HG02588 (cell line): ENCODE measurements around the gene PURA.
"Not testable (repeated sequence)": the region's sequence is repeated elsewhere in the genome, so short reads cannot be mapped to it uniquely, and the experiment has no call there.

Experiments used
- ATAC-seq: cut with Tn5 transposase; IDR thresholded peaks from one replicate; pipeline ENCODE4 v1.9.1; 2021; ENCODE audit warnings: mild to moderate bottlenecking, moderate library complexity; ENCODE audit not compliant: unreplicated experiment

PURA gene

GRCh38 chr5:140134277-140134935 is 20.5 kb downstream of the PURA start:
- ATAC-seq: no peak

DNA sequence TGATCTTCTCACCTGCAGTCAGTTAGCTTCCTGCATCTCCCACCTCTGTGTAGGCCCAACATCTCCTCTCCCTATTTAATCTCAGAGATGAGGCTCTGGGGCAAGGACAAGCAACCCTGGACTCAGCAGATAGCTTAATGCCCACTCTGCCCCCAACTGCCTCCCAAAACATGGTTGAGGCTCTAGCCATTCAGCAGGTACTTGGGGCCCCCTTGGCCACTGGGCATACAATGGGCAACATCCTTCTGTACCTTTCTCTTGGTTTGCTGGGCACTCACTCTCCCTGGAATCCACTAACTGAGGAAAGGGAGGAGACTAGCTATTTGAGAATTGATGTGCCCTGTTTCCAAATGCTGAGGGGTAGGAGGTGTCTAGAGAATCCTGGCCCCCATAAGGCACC is 21.2 kb downstream of the PURA start:
- ATAC-seq: no peak

DNA sequence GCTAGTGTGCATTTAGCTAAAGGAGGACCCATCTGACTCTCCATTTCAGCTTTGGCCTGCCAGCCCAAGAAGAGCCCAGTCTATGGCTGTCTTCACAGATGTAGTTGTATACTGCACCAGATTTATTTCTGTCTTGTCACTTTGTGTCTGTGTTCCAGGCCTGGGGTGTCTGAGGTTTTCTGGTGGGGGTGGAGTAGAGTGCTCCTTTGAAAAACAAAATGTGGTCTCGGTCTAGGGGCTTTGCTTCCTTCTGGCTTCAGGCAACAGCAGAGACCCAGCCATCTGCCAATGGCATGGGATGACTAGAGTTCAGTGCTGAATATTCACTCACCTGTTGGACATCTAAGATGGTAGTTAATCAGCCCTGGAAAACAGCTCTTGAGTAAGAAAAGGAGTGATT is 22.7 kb downstream of the PURA start:
- ATAC-seq: no peak

DNA sequence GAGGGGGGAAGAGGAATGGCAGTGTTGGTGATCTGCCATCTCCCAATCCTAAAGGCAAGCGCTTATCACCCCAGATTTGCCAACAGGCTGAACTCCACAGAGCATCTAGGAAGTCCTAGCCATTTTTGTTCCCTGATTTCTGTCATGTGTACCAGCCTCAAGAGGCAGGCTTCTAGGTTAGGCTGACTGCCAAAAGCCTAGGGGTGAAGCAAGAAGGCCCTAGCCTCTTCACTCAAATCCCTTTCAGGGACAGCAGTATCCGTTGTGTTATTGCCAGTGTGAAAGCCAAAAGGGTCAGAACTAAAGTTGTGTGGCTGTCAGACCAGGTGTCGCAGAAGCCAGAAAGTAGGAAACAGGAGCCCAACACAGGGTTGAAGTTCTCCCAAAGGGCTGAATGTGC is 26.5 kb downstream of the PURA start:
- ATAC-seq: no peak

DNA sequence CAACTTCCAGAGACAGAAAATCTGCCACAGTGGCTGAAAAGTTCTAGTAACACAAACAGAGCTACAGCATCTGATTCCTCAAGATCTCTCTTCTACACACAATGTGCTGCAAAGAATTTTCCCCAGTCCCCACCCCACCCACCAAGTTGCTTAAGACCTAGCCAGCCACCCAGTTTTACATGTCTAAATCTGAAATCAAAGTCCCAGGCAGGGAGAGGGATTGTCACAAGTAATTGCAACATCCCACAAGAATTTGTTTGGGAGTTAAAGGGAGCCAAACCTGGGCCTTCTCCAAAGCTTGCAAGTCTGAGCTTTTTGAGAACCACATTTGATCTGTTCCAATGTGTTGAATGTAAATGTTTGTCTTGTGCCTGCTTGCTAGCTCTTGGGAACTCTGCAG is 27.3 kb downstream of the PURA start:
- ATAC-seq: no peak

DNA sequence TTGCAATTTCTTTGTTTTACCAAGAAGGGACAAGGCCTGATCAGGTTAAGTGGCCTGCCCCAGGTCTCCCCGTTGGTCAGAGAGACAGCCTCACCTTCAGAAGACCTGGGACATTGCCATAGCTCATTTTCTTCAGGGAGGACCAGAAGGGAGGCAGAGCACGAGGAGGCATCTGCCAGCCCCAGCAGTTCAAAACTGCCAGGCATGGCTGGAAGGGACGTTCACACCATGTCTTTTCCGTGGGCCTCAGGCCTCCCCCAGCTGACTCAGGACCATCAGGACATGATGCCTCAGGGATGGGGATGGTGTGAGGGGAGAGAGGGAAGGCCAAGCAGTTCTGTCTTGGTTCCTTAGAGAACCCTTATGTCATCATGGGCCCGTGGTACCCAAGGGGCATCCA is 28.3 kb downstream of the PURA start:
- ATAC-seq: no peak

DNA sequence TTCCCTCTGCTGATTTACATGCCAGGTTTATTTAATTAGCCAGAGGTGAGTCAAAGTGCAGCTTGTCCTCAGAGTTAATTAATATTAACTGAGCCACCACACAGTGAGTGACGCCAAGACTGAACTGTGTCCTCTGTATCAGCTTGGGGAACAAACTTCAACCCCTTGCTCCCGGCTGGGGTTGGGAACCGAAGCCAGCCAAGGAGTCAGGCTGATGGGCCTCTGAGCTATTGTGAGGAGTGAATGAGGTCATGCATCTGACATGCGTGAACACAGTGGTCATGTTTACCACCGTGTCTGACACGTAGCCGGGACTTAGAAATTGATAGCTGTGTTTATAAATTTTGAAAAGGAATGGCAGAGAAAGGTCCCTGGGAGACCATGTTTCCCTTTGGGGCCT is 28.9 kb downstream of the PURA start:
- no peak for ATAC-seq

GRCh38 chr5:140143521-140144258 is 29.8 kb downstream of the PURA start:
- ATAC-seq: no peak

GRCh38 chr5:140145256-140145655 is 31.3 kb downstream of the PURA start:
- no peak for ATAC-seq

DNA sequence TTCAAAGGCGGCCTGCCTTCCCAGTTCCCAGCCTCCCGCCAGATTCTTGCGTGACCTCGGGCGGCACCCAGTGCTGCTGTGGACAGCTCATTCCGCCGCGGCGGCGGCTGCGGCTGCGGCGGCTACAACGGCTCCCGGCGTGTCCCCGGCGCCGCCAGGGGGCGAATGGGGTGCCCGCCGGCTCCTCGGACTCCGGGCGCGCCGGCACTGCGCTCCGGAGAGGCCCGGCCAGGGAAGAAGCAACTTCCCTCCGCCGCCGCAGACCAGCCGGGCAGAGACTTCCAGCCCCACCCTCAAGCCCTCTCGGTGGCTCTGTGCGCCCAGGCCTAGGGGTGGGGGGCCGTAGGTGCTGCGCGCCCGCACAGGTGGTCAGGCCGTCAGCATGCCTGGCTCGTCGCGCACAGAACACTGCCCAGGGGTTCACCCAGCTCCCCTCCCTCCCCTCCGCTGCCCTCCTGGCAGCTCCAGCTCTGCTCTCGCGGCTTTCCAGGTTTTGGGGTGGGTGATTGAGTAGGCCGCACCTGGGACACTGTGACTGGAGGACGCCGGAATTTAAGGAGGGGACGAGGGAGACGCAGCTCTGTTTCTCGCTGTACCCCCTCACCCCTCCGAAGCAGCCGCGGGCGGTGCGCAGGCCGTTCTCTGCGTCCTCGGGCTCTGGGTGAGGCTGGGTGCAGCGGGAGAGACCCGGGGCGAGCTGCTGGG is 32.1 kb downstream of the PURA start:
- peak; percentile 54 for ATAC-seq

DNA sequence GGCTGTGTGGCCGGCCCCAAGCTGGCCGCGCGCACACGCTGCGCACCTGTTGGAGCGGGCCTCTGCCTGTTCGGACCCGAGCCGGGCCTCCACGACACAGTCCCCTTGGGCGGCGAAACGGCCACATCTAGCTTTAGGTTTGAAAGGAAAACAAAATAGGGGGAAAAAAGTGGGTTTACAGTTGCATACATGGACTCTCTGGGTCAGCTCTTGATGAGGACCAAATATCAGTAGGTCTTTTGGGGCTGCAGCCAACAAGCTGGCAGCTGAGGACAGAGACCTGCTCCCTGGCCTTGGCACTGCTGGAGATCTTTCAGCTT is 32.6 kb downstream of the PURA start:
- ATAC-seq: no peak

- ATAC-seq: no peak
Measured at GRCh38 chr5:140147460-140147859, 33.6 kb downstream of the PURA start.

DNA sequence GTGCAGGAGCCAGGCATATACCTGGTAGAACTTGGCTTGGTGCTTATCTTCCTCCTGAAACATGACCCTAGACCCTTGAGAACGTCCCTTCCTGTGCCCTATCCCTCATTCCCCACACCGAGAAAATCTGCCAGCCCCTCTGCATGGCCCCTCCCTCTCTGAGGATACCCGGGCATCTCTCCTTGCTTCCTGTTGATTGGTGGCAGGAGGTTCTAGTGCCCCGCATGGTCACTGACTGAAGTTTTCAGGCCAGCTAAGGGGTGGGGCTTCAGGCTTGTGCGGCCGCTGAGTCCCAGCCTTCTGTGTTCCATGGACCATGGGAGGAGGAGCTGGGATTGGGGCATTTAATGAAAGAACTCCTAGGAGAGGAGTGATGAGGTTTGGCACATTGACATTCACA is 34.6 kb downstream of the PURA start:
- no peak for ATAC-seq

DNA sequence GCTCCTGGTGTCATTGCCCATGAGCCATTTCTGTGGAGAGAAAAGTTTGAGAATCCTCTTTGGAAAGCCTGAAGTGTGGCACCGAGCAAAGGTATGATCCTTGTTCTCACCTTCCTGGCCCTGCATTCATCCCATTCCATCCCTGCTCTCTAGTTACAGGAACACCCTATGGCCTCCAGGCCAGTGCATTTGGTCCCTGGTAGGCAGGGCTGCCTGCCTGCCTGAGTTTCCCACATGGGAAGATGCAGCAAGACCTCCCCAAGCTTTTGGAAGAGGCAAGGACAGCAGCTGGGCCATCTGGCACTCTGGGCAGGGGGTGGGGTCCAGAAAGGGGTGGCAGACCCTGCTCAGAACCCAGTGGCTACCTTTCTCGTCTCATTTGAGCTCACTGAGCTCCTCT is 36.3 kb downstream of the PURA start:
- ATAC-seq: no peak

GRCh38 chr5:140151144-140152021 is 37.5 kb downstream of the PURA start:
- ATAC-seq: no peak

- no peak for ATAC-seq
Measured at GRCh38 chr5:140152022-140152999, 38.4 kb downstream of the PURA start.

DNA sequence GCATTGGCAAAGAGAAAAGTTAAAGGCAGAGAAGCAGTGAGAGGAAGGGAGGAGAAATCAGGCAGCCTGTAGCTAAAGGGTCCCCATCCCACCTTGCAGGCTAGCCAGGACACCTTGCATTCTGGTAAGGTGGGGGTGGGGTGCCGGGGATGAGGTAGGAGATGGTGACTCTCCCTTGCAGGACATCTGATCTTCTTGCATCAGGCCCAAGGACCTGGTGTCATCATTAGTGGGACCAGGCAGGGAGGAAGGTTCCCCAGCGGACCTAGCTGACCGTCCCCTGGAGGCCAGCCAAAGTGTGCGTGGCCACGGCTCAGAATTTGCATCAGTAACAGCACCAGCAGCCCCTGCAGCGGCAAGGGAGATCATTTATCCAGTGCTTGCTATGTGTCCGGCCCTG is 39.3 kb downstream of the PURA start:
- ATAC-seq: no peak

GRCh38 chr5:140153905-140154304 is 40.0 kb downstream of the PURA start:
- ATAC-seq: no peak

- not testable (repeated sequence) for ATAC-seq
Measured at GRCh38 chr5:140154710-140155381, 40.9 kb downstream of the PURA start.
